Cardiac fibroblast (primary cell): ENCODE results near the gene THNSL1.
"Not testable (repeated sequence)": the region's sequence is repeated elsewhere in the genome, so short reads cannot be mapped to it uniquely, and the experiment has no call there.

Experiments
- DNase-seq, 2 donors: peaks; one replicate each; pipeline versions ENCODE4 v3.0.0 to v3.0.0-alpha.2; 2010; ENCODE audit warnings: low read depth in 2 of 2
- H3K4me3 ChIP-seq, 2 donors: replicated peaks in 1 of 2; 1 replicate in 1 of 2; 2 replicates in 1 of 2; pipeline ENCODE4 v1.5.1; 2011; ENCODE audit warnings: low read depth in 2 of 2, low read length in 2 of 2, mild to moderate bottlenecking in 2 of 2, moderate library complexity in 1 of 2
- CTCF ChIP-seq: IDR thresholded peaks from one replicate; pipeline ENCODE4 v1.5.1; 2011; ENCODE audit warnings: low read depth, mild to moderate bottlenecking, low read length, inconsistent platforms

The THNSL1 gene

GRCh38 chr10:24995072-24995471, 21.3 kb upstream of the THNSL1 start:
- TF ChIP-seq CTCF: no peak
- no peak for DNase-seq
- no peak overlapping the region for H3K4me3 ChIP-seq

DNA sequence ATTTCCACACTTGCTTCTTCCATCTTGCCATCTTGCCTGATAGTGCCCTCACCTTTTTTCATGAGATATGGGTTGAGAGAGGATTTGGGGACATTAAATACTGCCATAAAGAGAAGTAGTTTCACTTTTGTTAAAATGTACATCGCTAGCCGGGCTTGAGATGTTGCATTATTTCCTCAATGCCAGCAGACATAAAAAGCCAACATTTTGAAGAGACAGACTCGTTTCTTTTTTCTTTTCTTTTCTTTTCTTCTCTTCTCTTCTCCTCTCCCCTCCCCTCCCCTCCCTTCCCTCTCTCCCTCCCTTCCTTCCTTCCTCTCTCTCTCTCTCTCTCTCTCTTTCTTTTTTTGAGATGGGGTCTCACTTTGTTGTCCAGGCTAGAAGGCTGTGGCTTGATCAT, 18.4 kb upstream of the THNSL1 start:
- DNase-seq: no peak
- TF ChIP-seq CTCF: no peak
- H3K4me3 ChIP-seq: no peak overlapping the region

- not testable (repeated sequence) for H3K4me3 ChIP-seq, DNase-seq
Measured at GRCh38 chr10:25011591-25011990, 4.8 kb upstream of the THNSL1 start.

GRCh38 chr10:25014579-25014978, 1.8 kb upstream of the THNSL1 start:
- no peak for DNase-seq
- TF ChIP-seq CTCF: no peak
- no peak overlapping the region for H3K4me3 ChIP-seq

DNA sequence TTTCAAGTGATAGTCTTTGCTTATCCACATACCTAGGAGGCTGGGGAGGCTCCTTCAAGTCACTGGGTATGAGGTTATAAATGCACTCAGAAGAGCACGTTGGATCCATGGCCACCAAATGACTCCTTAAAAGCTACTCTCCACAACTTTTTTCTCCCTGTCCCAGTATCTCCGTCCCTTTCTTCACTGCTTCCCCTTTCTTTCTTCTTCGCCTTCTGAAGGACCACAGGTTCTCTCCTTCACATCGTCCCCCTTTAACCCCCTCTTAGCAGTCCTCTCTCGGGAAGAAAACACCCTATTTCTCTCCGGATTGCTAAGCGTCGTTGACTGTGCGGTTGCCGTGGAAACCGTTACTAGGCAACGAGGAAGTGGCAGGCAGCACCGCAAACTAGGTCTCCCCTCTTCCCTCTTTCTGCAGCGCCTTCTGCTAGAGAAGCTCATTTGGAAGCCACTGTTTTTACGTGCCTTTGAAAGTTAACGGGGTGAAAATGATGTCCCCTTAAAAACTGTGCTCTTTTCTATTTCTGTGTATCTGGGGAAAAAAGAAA, 510 bp upstream of the THNSL1 start, which contains the start of gene ENKUR:
ENKUR (minus strand) TSS at position 331 of the 548 bp plus-strand sequence; CDS start at position 109, 222 bp downstream.
- H3K4me3 ChIP-seq: peak within 1 kb of the TSS; percentile 73 to 77
- no peak for TF ChIP-seq CTCF
- peak; percentile 95 for DNase-seq

DNA sequence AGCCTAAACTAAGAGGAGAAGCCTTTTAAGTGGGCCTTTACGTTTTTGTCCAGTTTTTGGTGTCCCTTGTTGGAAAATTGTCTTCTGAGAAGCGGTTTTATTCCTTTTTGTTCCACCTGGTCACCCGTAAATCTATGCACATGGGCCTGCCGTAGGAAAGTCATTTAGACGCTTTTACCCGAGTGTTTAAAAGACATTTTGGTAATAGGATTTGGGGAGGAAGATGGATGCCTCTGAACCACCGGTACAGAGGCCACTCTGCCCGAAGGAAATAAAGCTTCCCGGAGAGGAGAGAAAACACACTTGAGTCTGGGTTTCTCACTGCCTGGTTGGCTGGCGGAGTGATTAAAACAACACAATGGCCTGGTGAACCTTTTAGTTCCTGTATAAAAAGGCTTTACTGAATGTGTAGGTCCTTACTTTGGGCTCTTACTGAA, 760 bp downstream of the THNSL1 start:
- TF ChIP-seq CTCF: no peak
- no peak for DNase-seq
- H3K4me3 ChIP-seq: peak overlapping the region; percentile 73 to 77

- no peak for TF ChIP-seq CTCF
- H3K4me3 ChIP-seq: no peak overlapping the region
Measured at GRCh38 chr10:25017661-25018060, 1.2 kb downstream of the THNSL1 start.

More at GRCh38 chr10:25017661-25018060, 1.2 kb downstream of the THNSL1 start:
- no peak for DNase-seq
